GM19467 (cell line): ENCODE measurements around the gene NOP10.
"Not testable (repeated sequence)": the region's sequence is repeated elsewhere in the genome, so short reads cannot be mapped to it uniquely, and the experiment has no call there.

Experiments
- ATAC-seq: cut with Tn5 transposase; IDR thresholded peaks from one replicate; pipeline ENCODE4 v1.9.1; 2021; ENCODE audit warnings: mild to moderate bottlenecking, moderate library complexity; ENCODE audit not compliant: unreplicated experiment

The NOP10 gene

GRCh38 chr15:34342737-34343575 lies at the start of gene NOP10, which contains the start of gene NUTM1:
TSS of gene NOP10 (minus strand) at chr15:34343136. CDS start at chr15:34343073, 63 bp downstream.
TSS of gene NUTM1 (plus strand) at chr15:34343315. CDS start at chr15:34343697, 382 bp downstream.
- peak; percentile 92 for ATAC-seq

GRCh38 chr15:34389594-34390086 lies 46.7 kb upstream of the NOP10 start:
- ATAC-seq = not testable (repeated sequence)

- not testable (repeated sequence) for ATAC-seq
Observed at GRCh38 chr15:34381829-34382521, 39.0 kb upstream of the NOP10 start.

GRCh38 chr15:34380491-34380890 lies 37.6 kb upstream of the NOP10 start:
- ATAC-seq = not testable (repeated sequence)

GRCh38 chr15:34376856-34377255 lies 33.9 kb upstream of the NOP10 start:
- no peak for ATAC-seq

- ATAC-seq = not testable (repeated sequence)
Observed at GRCh38 chr15:34375541-34375940, 32.6 kb upstream of the NOP10 start.

- no peak for ATAC-seq
Observed at GRCh38 chr15:34374816-34375215, 31.9 kb upstream of the NOP10 start.

GRCh38 chr15:34373951-34374350 lies 31.0 kb upstream of the NOP10 start:
- ATAC-seq = no peak

- ATAC-seq = no peak
Observed at GRCh38 chr15:34370643-34371042, 27.7 kb upstream of the NOP10 start.

- no peak for ATAC-seq
Observed at GRCh38 chr15:34370129-34370528, 27.2 kb upstream of the NOP10 start.

GRCh38 chr15:34367101-34368081 lies 24.5 kb upstream of the NOP10 start, which contains the start of gene LPCAT4:
TSS of gene LPCAT4 (minus strand) at chr15:34367196. CDS start at chr15:34367100, 96 bp downstream.
- ATAC-seq = peak; percentile 75

- ATAC-seq = no peak
Observed at GRCh38 chr15:34366271-34367065, 23.5 kb upstream of the NOP10 start.

- ATAC-seq = no peak
Observed at GRCh38 chr15:34365836-34366235, 22.9 kb upstream of the NOP10 start.

- ATAC-seq = no peak
Observed at GRCh38 chr15:34365091-34365825, 22.3 kb upstream of the NOP10 start.

- no peak for ATAC-seq
Observed at GRCh38 chr15:34364041-34364440, 21.1 kb upstream of the NOP10 start.

GRCh38 chr15:34362047-34362773 lies 19.3 kb upstream of the NOP10 start:
- no peak for ATAC-seq

GRCh38 chr15:34361278-34361677 lies 18.3 kb upstream of the NOP10 start:
- no peak for ATAC-seq

GRCh38 chr15:34360298-34360697 lies 17.4 kb upstream of the NOP10 start:
- no peak for ATAC-seq
